ENCODE results near the gene SDF2L1. TPM values are rescaled to one million over a fixed set of nuclear protein-coding genes. Genes with fewer than 3 reads are reported as not detected.

The SDF2L1 gene
- total and polyA plus RNA-seq, 9 of the 15 experiments (the other 6 are each of a cell fraction or from before 2014, with no cell fraction given), result 15.1 to 989 (median 124) TPM

GRCh38 chr22:21672107-21672629 is 30.1 kb downstream of the SDF2L1 start (continued):
- TF ChIP-seq ZNF280B (CRISPR knock-in tag; IDR thresholded peaks at IDR 0.05) (no peak), CLOCK (CRISPR knock-in tag; IDR thresholded peaks at IDR 0.05; ENCODE audit: borderline replicate concordance) (no peak), CREBBP (IDR thresholded peaks at IDR 0.05; ENCODE audit: low read depth, low read length) (no peak), CTCF (IDR thresholded peaks at IDR 0.05 in 2 of 3, conservative IDR thresholded peaks at IDR 0.05 in 1 of 3; ENCODE audit: insufficient read depth in 2 of 3, low read depth in 1 of 3, low read length in 3 of 3) (peak in 2 of 3 experiments; percentile 27 to 32; a peak in 3 of 6 replicates), RCOR1 (IDR thresholded peaks at IDR 0.05; ENCODE audit: borderline replicate concordance in 1 of 2, low read depth in 2 of 2, low read length in 2 of 2) (no peak), BHLHE40 (IDR thresholded peaks at IDR 0.05; ENCODE audit: low read length) (0 out of 2 replicates have a peak, but pooled peaks have one; percentile 14), RNF219 (CRISPR knock-in tag; IDR thresholded peaks at IDR 0.05) (no peak), ZNF398 (CRISPR knock-in tag; IDR thresholded peaks at IDR 0.05) (no peak), FOXK1 (CRISPR knock-in tag; IDR thresholded peaks at IDR 0.05; ENCODE audit: borderline replicate concordance) (no peak), ZNF780A (CRISPR knock-in tag; IDR thresholded peaks at IDR 0.05) (no peak), ZNF518B (CRISPR knock-in tag; IDR thresholded peaks at IDR 0.05) (no peak)
